Measurements from ENCODE around the gene XXYLT1. TPM values are rescaled to one million over a fixed set of nuclear protein-coding genes. Genes with fewer than 3 reads are reported as not detected.

XXYLT1 gene
- total and polyA plus RNA-seq, 2 donors: 12.4 to 18.5 TPM

- no peaks in the 10 kb centered on the region for H3K4me1 ChIP-seq (ENCODE audit: insufficient read depth)
- H3K4me3 ChIP-seq (ENCODE audit: low read depth, low read length): no peak overlapping the region
- no peak for DNase-seq (ENCODE audit: extremely low spot score)
- no peaks in the 10 kb centered on the region for H3K36me3 ChIP-seq (ENCODE audit: insufficient read depth)
- H3K27ac ChIP-seq (ENCODE audit: low read depth): no peak overlapping the region
- WGBS: 96% methylated on average over 6 of the region's 6 CpGs
These were observed 102.8 kb downstream of the XXYLT1 start for GRCh38 chr3:195168009-195168762.

GRCh38 chr3:195165790-195166189 is 105.2 kb downstream of the XXYLT1 start:
- Histone ChIP-seq H3K4me3 (ENCODE audit: low read depth, low read length) (no peak overlapping the region), H3K27ac (ENCODE audit: low read depth) (no peak overlapping the region), H3K36me3 (ENCODE audit: insufficient read depth) (no peaks in the 10 kb centered on the region), H3K4me1 (ENCODE audit: insufficient read depth) (no peaks in the 10 kb centered on the region)
- 96% methylated on average over 1 of the region's 1 CpG for WGBS
- no peak for DNase-seq (ENCODE audit: extremely low spot score)

GRCh38 chr3:195165265-195165609 is 105.7 kb downstream of the XXYLT1 start:
- Histone ChIP-seq H3K4me3 (ENCODE audit: low read depth, low read length) (no peak overlapping the region), H3K36me3 (ENCODE audit: insufficient read depth) (no peaks in the 10 kb centered on the region), H3K27ac (ENCODE audit: low read depth) (no peak overlapping the region), H3K4me1 (ENCODE audit: insufficient read depth) (no peaks in the 10 kb centered on the region)
- WGBS: 95% methylated on average over 7 of the region's 7 CpGs
- no peak for DNase-seq (ENCODE audit: extremely low spot score)

- WGBS: 92% methylated on average over 6 of the region's 6 CpGs
- no peak for DNase-seq (ENCODE audit: extremely low spot score)
These were observed 106.2 kb downstream of the XXYLT1 start for GRCh38 chr3:195164573-195165264.

GRCh38 chr3:195163719-195164572 is 107.0 kb downstream of the XXYLT1 start:
- DNase-seq (ENCODE audit: extremely low spot score): no peak
- 93% methylated on average over 7 of the region's 7 CpGs for WGBS
- H3K4me3 ChIP-seq (ENCODE audit: low read depth, low read length): no peak overlapping the region
- H3K36me3 ChIP-seq (ENCODE audit: insufficient read depth): no peaks in the 10 kb centered on the region
- H3K27ac ChIP-seq (ENCODE audit: low read depth): no peak overlapping the region
- no peaks in the 10 kb centered on the region for H3K4me1 ChIP-seq (ENCODE audit: insufficient read depth)

More at GRCh38 chr3:195164573-195165264, 106.2 kb downstream of the XXYLT1 start:
- Histone ChIP-seq H3K4me3 (ENCODE audit: low read depth, low read length) (no peak overlapping the region), H3K36me3 (ENCODE audit: insufficient read depth) (no peaks in the 10 kb centered on the region), H3K27ac (ENCODE audit: low read depth) (no peak overlapping the region), H3K4me1 (ENCODE audit: insufficient read depth) (no peaks in the 10 kb centered on the region)

- H3K4me1 ChIP-seq (ENCODE audit: insufficient read depth): no peaks in the 10 kb centered on the region
- no peak overlapping the region for H3K27ac ChIP-seq (ENCODE audit: low read depth)
- no peak for DNase-seq (ENCODE audit: extremely low spot score)
- H3K36me3 ChIP-seq (ENCODE audit: insufficient read depth): no peaks in the 10 kb centered on the region
- H3K4me3 ChIP-seq (ENCODE audit: low read depth, low read length): no peak overlapping the region
- WGBS: 89% methylated on average over 5 of the region's 5 CpGs
These were observed 108.1 kb downstream of the XXYLT1 start for GRCh38 chr3:195162816-195163215.

GRCh38 chr3:195162033-195162669 is 108.8 kb downstream of the XXYLT1 start:
- no peak for DNase-seq (ENCODE audit: extremely low spot score)
- Histone ChIP-seq H3K4me1 (ENCODE audit: insufficient read depth) (no peaks in the 10 kb centered on the region), H3K27ac (ENCODE audit: low read depth) (peak overlapping the region; percentile 24), H3K36me3 (ENCODE audit: insufficient read depth) (no peaks in the 10 kb centered on the region), H3K4me3 (ENCODE audit: low read depth, low read length) (no peak overlapping the region)
- 55% methylated on average over 15 of the region's 15 CpGs for WGBS

GRCh38 chr3:195160908-195161434 is 110.0 kb downstream of the XXYLT1 start:
- peak overlapping the region; percentile 86 for H3K27ac ChIP-seq (ENCODE audit: low read depth)
- no peaks in the 10 kb centered on the region for H3K36me3 ChIP-seq (ENCODE audit: insufficient read depth)

GRCh38 chr3:195160257-195160898 is 110.6 kb downstream of the XXYLT1 start:
- Histone ChIP-seq H3K4me3 (ENCODE audit: low read depth, low read length) (no peak overlapping the region), H3K27ac (ENCODE audit: low read depth) (peak overlapping the region; percentile 86), H3K36me3 (ENCODE audit: insufficient read depth) (no peaks in the 10 kb centered on the region), H3K4me1 (ENCODE audit: insufficient read depth) (no peaks in the 10 kb centered on the region)
- 66% methylated on average over 14 of the region's 14 CpGs for WGBS
- DNase-seq (ENCODE audit: extremely low spot score): no peak

More at GRCh38 chr3:195160908-195161434, 110.0 kb downstream of the XXYLT1 start:
- no peaks in the 10 kb centered on the region for H3K4me1 ChIP-seq (ENCODE audit: insufficient read depth)
- H3K4me3 ChIP-seq (ENCODE audit: low read depth, low read length): no peak overlapping the region
- no peak for DNase-seq (ENCODE audit: extremely low spot score)
- 97% methylated on average over 11 of the region's 11 CpGs for WGBS

- no peaks in the 10 kb centered on the region for H3K4me1 ChIP-seq (ENCODE audit: insufficient read depth)
These were observed 111.2 kb downstream of the XXYLT1 start for GRCh38 chr3:195159814-195160165.

GRCh38 chr3:195159117-195159813 is 111.7 kb downstream of the XXYLT1 start:
- 71% methylated on average over 10 of the region's 10 CpGs for WGBS
- Histone ChIP-seq H3K36me3 (ENCODE audit: insufficient read depth) (no peaks in the 10 kb centered on the region), H3K4me1 (ENCODE audit: insufficient read depth) (no peaks in the 10 kb centered on the region), H3K4me3 (ENCODE audit: low read depth, low read length) (no peak overlapping the region), H3K27ac (ENCODE audit: low read depth) (peak overlapping the region; percentile 58)
- DNase-seq (ENCODE audit: extremely low spot score): no peak

More at GRCh38 chr3:195159814-195160165, 111.2 kb downstream of the XXYLT1 start:
- Histone ChIP-seq H3K27ac (ENCODE audit: low read depth) (peak overlapping the region; percentile 58), H3K4me3 (ENCODE audit: low read depth, low read length) (no peak overlapping the region), H3K36me3 (ENCODE audit: insufficient read depth) (no peaks in the 10 kb centered on the region)
- no peak for DNase-seq (ENCODE audit: extremely low spot score)
- WGBS: 50% methylated on average over 6 of the region's 6 CpGs

GRCh38 chr3:195156286-195156890 is 114.6 kb downstream of the XXYLT1 start:
- Histone ChIP-seq H3K36me3 (ENCODE audit: insufficient read depth) (no peaks in the 10 kb centered on the region), H3K4me1 (ENCODE audit: insufficient read depth) (no peaks in the 10 kb centered on the region), H3K27ac (ENCODE audit: low read depth) (peak overlapping the region; percentile 44), H3K4me3 (ENCODE audit: low read depth, low read length) (no peak overlapping the region)
- DNase-seq (ENCODE audit: extremely low spot score): no peak
- 85% methylated on average over 20 of the region's 20 CpGs for WGBS

All from urinary bladder (tissue), 4 donors.